ENCODE measurements around the gene UCK2.

DNA sequence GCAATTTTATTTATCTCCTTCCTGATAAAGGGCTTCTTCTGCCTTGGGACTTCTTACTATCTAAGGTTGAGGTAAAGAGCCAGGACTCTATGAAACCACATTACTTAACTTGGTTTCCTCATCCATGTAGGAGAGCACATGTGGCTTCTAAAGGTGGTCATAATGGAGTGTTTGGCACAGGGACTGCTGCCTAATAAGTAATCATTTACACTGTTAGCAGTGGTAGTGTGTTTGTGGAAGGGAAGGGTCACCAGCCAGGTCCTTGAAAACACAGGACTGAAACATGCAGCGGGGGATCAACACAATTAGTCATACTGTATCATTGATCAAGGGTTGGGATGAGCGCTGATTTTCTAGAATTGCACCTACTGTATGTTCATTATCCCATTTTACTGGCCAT is 59.6 kb downstream of the UCK2 start:
- TF ChIP-seq JUND (IDR thresholded peaks at IDR 0.05) (no peak), POLR2AphosphoS5 (IDR thresholded peaks at IDR 0.05; ENCODE audit: low read depth, low read length) (no peak), CTCF (IDR thresholded peaks at IDR 0.05 in 2 of 3, conservative IDR thresholded peaks at IDR 0.05 in 1 of 3; ENCODE audit: borderline replicate concordance in 1 of 3, insufficient read depth in 1 of 3, low read depth in 2 of 3, low read length in 2 of 3) (no peak), POLR2A (IDR thresholded peaks at IDR 0.05; ENCODE audit: borderline replicate concordance, extremely low read depth, insufficient read depth, insufficient read length) (no peak), TCF7L2 (IDR thresholded peaks at IDR 0.05; ENCODE audit: borderline replicate concordance, extremely low read depth, insufficient read depth, insufficient read length) (no peak), MAX (IDR thresholded peaks at IDR 0.05) (no peak), YY1 (IDR thresholded peaks at IDR 0.05; ENCODE audit: extremely low read depth, insufficient replicate concordance, low read depth, low read length) (no peak), RAD21 (IDR thresholded peaks at IDR 0.05; ENCODE audit: low read depth) (no peak), REST (IDR thresholded peaks at IDR 0.05; ENCODE audit: low read depth) (no peak), EZH2phosphoT487 (IDR thresholded peaks at IDR 0.05; ENCODE audit: borderline replicate concordance) (no peak), EZH2 (IDR thresholded peaks at IDR 0.05) (no peak)

Measured in HCT116 (cell line).